A549 (cell line): ENCODE data around the gene KIAA1755. TPM values are rescaled to one million over a fixed set of nuclear protein-coding genes. Genes with fewer than 3 reads are reported as not detected.

Experiments
- ATAC-seq, 2 experiments: fragments of 200-7000 bp in 1 of 2; fragments of >200 bp in 1 of 2; cut with Nextera tagmentation in 1 of 2; cut with Tn5 transposase in 1 of 2; 3 replicates each; pipeline versions ENCODE4 v1.8.0 to v1.9.1; 2018 to 2020; ENCODE audit warnings: mild to moderate bottlenecking in 1 of 2, moderate library complexity in 1 of 2
- CTCF ChIA-PET: fragments of 300-600 bp; sonication (Branson Sonifier 250); formaldehyde crosslinking; extraction: SDS; loops from one replicate; lab custom pipeline; 2021; ENCODE audit warnings: antibody characterized with exemption, inconsistent platforms; lab: Yijun Ruan, JAX
- POLR2A ChIA-PET: fragments of 350-600 bp; formaldehyde crosslinking; extraction: SDS; loops from one replicate; lab custom pipeline; 2021; ENCODE audit warnings: antibody characterized with exemption, inconsistent platforms; lab: Yijun Ruan, JAX
- DNase-seq, 2 experiments: peaks; one replicate each; pipeline versions ENCODE4 v3.0.0 to v3.0.0-alpha.2; 2011 to 2016; ENCODE audit warnings: low read depth in 1 of 2, low spot score in 1 of 2
- FAIRE-seq: peaks from 2 replicates; lab custom pipeline; 2011; peaks lifted over from hg19 to GRCh38; lab: Jason Lieb, UNC
- H3K27ac ChIP-seq, 2 experiments: fragments of >200 bp; sonication (Bioruptor Twin); formaldehyde crosslinking; 3 replicates each; pipeline ENCODE4 v1.5.1; 2016 to 2017
- H3K4me1 ChIP-seq: fragments of >200 bp; sonication (Bioruptor Twin); formaldehyde crosslinking; 3 replicates; pipeline ENCODE4 v1.6.1; 2016
- H3K4me2 ChIP-seq: fragments of >200 bp; sonication (Bioruptor Twin); formaldehyde crosslinking; 3 replicates; pipeline ENCODE4 v1.6.1; 2016
- H3K4me3 ChIP-seq: fragments of >200 bp; sonication (Bioruptor Twin); formaldehyde crosslinking; 3 replicates; pipeline ENCODE4 v1.5.1; 2016
- H3K9me3 ChIP-seq: fragments of >200 bp; sonication (Bioruptor Twin); formaldehyde crosslinking; 3 replicates; pipeline ENCODE4 v1.6.1; 2016
- ATOH8 ChIP-seq: fragments of 250-450 bp; sonication (Bioruptor Pico); IDR thresholded peaks from 2 replicates; pipeline ENCODE4 v1.5.0; 2020; ENCODE audit warnings: low read depth, mild to moderate bottlenecking, moderate library complexity
- BCL3 ChIP-seq: fragments of >200 bp; sonication (Bioruptor Twin); formaldehyde crosslinking; IDR thresholded peaks from 3 replicates; pipeline ENCODE4 v1.6.1; 2016
- BHLHE40 ChIP-seq: IDR thresholded peaks from 2 replicates; pipeline ENCODE4 v1.6.1; 2012; ENCODE audit warnings: low read depth, low read length, inconsistent platforms
- CHD4 ChIP-seq: fragments of 200-600 bp; sonication (generic); IDR thresholded peaks from 2 replicates; pipeline ENCODE4 v1.6.1; 2016; ENCODE audit warnings: antibody characterized with exemption, mild to moderate bottlenecking, borderline replicate concordance
- E2F6 ChIP-seq: IDR thresholded peaks from 2 replicates; pipeline ENCODE4 v1.6.1; 2012; ENCODE audit warnings: low read depth, borderline replicate concordance
- EHF ChIP-seq: fragments of 250-450 bp; sonication (Bioruptor Pico); IDR thresholded peaks from 2 replicates; pipeline ENCODE4 v1.5.0; 2020; ENCODE audit warnings: mild to moderate bottlenecking
- EHMT2 ChIP-seq: fragments of 200-600 bp; sonication (generic); IDR thresholded peaks from 2 replicates; pipeline ENCODE4 v1.6.1; 2016; ENCODE audit warnings: antibody characterized with exemption, low read depth, mild to moderate bottlenecking, moderate library complexity
- ELK1 ChIP-seq: fragments of 150-350 bp; IDR thresholded peaks from 2 replicates; pipeline ENCODE4 v1.6.1; 2014; ENCODE audit warnings: low read depth, mild to moderate bottlenecking, low read length
- EP300 ChIP-seq, 2 experiments: fragments of >200 bp; sonication (Bioruptor Twin); formaldehyde crosslinking; IDR thresholded peaks; 2 replicates in 1 of 2; 3 replicates in 1 of 2; pipeline ENCODE4 v1.6.1; 2016 to 2017
- ESRRA ChIP-seq: fragments of 150-350 bp; IDR thresholded peaks from 2 replicates; pipeline ENCODE4 v1.6.1; 2014; ENCODE audit warnings: mild to moderate bottlenecking, low read length, borderline replicate concordance
- FOSB ChIP-seq: fragments of 250-450 bp; sonication (Bioruptor Pico); IDR thresholded peaks from 2 replicates; pipeline ENCODE4 v1.5.0; 2020; ENCODE audit warnings: mild to moderate bottlenecking, moderate library complexity
- HES2 ChIP-seq: fragments of >200 bp; sonication (Bioruptor Twin); formaldehyde crosslinking; IDR thresholded peaks from 2 replicates; pipeline ENCODE4 v1.6.1; 2016
- HEYL ChIP-seq: fragments of 250-450 bp; sonication (Bioruptor Pico); IDR thresholded peaks from 2 replicates; pipeline ENCODE4 v1.8.0; 2021; ENCODE audit warnings: mild to moderate bottlenecking, moderate library complexity
- HOXB5 ChIP-seq: fragments of 250-450 bp; sonication (Bioruptor Pico); IDR thresholded peaks from 2 replicates; pipeline ENCODE4 v1.5.0; 2020; ENCODE audit warnings: mild to moderate bottlenecking, moderate library complexity
- JUN ChIP-seq, 2 experiments: fragments of >200 bp; sonication (Bioruptor Twin); formaldehyde crosslinking; IDR thresholded peaks; 2 replicates in 1 of 2; 3 replicates in 1 of 2; pipeline ENCODE4 v1.6.1; 2016 to 2017
- JUNB ChIP-seq: fragments of >200 bp; sonication (Bioruptor Twin); formaldehyde crosslinking; IDR thresholded peaks from 2 replicates; pipeline ENCODE4 v1.6.1; 2016
- KDM1A ChIP-seq: fragments of 200-600 bp; sonication (generic); IDR thresholded peaks from 2 replicates; pipeline ENCODE4 v1.6.1; 2016; ENCODE audit warnings: low read depth, mild to moderate bottlenecking
- MAFK ChIP-seq: fragments of 450-650 bp; IDR thresholded peaks from 2 replicates; pipeline ENCODE4 v1.6.1; 2014; ENCODE audit not compliant: partially characterized antibody
- MAZ ChIP-seq: fragments of 150-350 bp; IDR thresholded peaks from 2 replicates; pipeline ENCODE4 v1.6.1; 2014; ENCODE audit warnings: antibody characterized with exemption, low read depth, low read length, borderline replicate concordance
- NPAS2 ChIP-seq: fragments of 250-450 bp; sonication (Bioruptor Pico); IDR thresholded peaks from 2 replicates; pipeline ENCODE4 v1.8.0; 2022; ENCODE audit warnings: mild to moderate bottlenecking, moderate library complexity, borderline replicate concordance
- POLR2A ChIP-seq: IDR thresholded peaks from 2 replicates; pipeline ENCODE4 v1.6.1; 2012; ENCODE audit warnings: mild to moderate bottlenecking, low read length
- RARB ChIP-seq: fragments of 250-450 bp; sonication (Bioruptor Pico); IDR thresholded peaks from 2 replicates; pipeline ENCODE4 v1.8.0; 2021; ENCODE audit warnings: mild to moderate bottlenecking, moderate library complexity
- RCOR1 ChIP-seq: fragments of 150-350 bp; IDR thresholded peaks from 2 replicates; pipeline ENCODE4 v1.6.1; 2014; ENCODE audit warnings: antibody characterized with exemption, low read length, low read depth
- REST ChIP-seq: fragments of 200-600 bp; sonication (generic); IDR thresholded peaks from 2 replicates; pipeline ENCODE4 v1.6.1; 2016; ENCODE audit warnings: antibody characterized with exemption, mild to moderate bottlenecking, moderate library complexity
- RFX5 ChIP-seq: fragments of 450-650 bp; IDR thresholded peaks from 2 replicates; pipeline ENCODE4 v1.7.1; 2014; ENCODE audit warnings: antibody characterized with exemption, mild to moderate bottlenecking, moderate library complexity
- RNF2 ChIP-seq: fragments of 200-600 bp; sonication (generic); IDR thresholded peaks from 2 replicates; pipeline ENCODE4 v1.6.1; 2016; ENCODE audit warnings: low read depth, mild to moderate bottlenecking, antibody characterized with exemption, moderate library complexity, borderline replicate concordance
- SREBF2 ChIP-seq: fragments of 450-650 bp; IDR thresholded peaks from 2 replicates; pipeline ENCODE4 v1.6.1; 2014; ENCODE audit warnings: mild to moderate bottlenecking, moderate library complexity
- ZC3H11A ChIP-seq: fragments of 450-650 bp; IDR thresholded peaks from 2 replicates; pipeline ENCODE4 v1.6.1; 2014; ENCODE audit warnings: antibody characterized with exemption, mild to moderate bottlenecking
- ZFP36 ChIP-seq: fragments of 450-650 bp; IDR thresholded peaks from 2 replicates; pipeline ENCODE4 v1.6.1; 2014; ENCODE audit warnings: borderline replicate concordance; ENCODE audit not compliant: partially characterized antibody
- ZSCAN20 ChIP-seq: fragments of 250-450 bp; sonication (Bioruptor Pico); IDR thresholded peaks from 2 replicates; pipeline ENCODE4 v1.8.0; 2022; ENCODE audit warnings: mild to moderate bottlenecking, moderate library complexity
- WGBS: methylation state at CpG from one replicate; pipeline ENCODE4 v1.1.6; 2017; ENCODE audit errors: missing lambda C conversion rate; 5-methylcytosine and 5-hydroxymethylcytosine counted together
- polyA plus RNA-seq, 4 experiments: library from polyadenylated mRNA; depleted of rRNA in 3 of 4; stranded (reverse); fragments of >200 nt; fragmentation: RNase III in 1 of 4; extraction: RNeasy Plus Mini Kit Qiagen cat#74134 plus additional on column Dnase treatment in 1 of 4; gene quantifications; 2 replicates in 3 of 4; 3 replicates in 1 of 4; pipeline ENCODE4 v1.2.3, GENCODE V29; 2011 to 2017

The KIAA1755 gene
- polyA plus RNA-seq, 2 of the 4 experiments (the other 2 are of a cell fraction): 0.04 to 0.21 TPM

- Histone ChIP-seq H3K4me3 (no peak overlapping the region), H3K27ac (no peak overlapping the region), H3K9me3 (no peaks in the 10 kb centered on the region; the same call in 2 of the 3 replicates), H3K4me1 (peaks cover 9% of the 10 kb centered on the region; the same call in 1 of the 3 replicates), H3K4me2 (no peak overlapping the region)
- DNase-seq (no peak), ATAC-seq (no peak), FAIRE-seq (no peak)
- no peak for TF ChIP-seq ELK1
- TF ChIP-seq RNF2: no peak
- no peak for TF ChIP-seq SREBF2
- no peak for TF ChIP-seq EP300 (IDR thresholded peaks at IDR 0.05)
- no peak for TF ChIP-seq ZSCAN20
- no peak for TF ChIP-seq EHMT2
- no peak for TF ChIP-seq RARB (CRISPR knock-in tag)
- no peak for TF ChIP-seq ZFP36
- TF ChIP-seq FOSB (CRISPR knock-in tag): no peak
- no peak for TF ChIP-seq EHF (CRISPR knock-in tag)
- TF ChIP-seq RCOR1: no peak
- TF ChIP-seq NPAS2: no peak
- no peak for TF ChIP-seq ESRRA
- no peak for TF ChIP-seq HEYL (CRISPR knock-in tag)
- no peak for TF ChIP-seq REST
- no peak for TF ChIP-seq MAFK
- no peak for TF ChIP-seq BHLHE40
- no peak for TF ChIP-seq BCL3
- no peak for TF ChIP-seq ZC3H11A
- WGBS: 79% methylated on average over 6 of the region's 6 CpGs
- POLR2A ChIA-PET: no interaction called here
- CTCF ChIA-PET: interaction anchor here (1.3 to 19.7 kb wide), 2 partner anchors 14 to 34 kb away, joined by 4 to 350 read pairs; no protein-coding TSS in a partner anchor
Observed at GRCh38 chr20:38203337-38203980, 57.1 kb downstream of the KIAA1755 start.

- CTCF ChIA-PET: interaction anchor here (1.3 to 19.7 kb wide), 4 partner anchors 14 to 146 kb away, joined by 3 to 350 read pairs (median 10); no protein-coding TSS in a partner anchor
- Histone ChIP-seq H3K4me3 (no peak overlapping the region), H3K9me3 (no peaks in the 10 kb centered on the region; the same call in 2 of the 3 replicates), H3K27ac (no peak overlapping the region; a peak in 1 of 6 replicates), H3K4me1 (peaks cover 9% of the 10 kb centered on the region; the same call in 1 of the 3 replicates), H3K4me2 (no peak overlapping the region)
- POLR2A ChIA-PET: no interaction called here
- FAIRE-seq: no peak
- no peak for DNase-seq
- ATAC-seq: no peak; a peak in 1 of 6 replicates
- TF ChIP-seq JUN (IDR thresholded peaks at IDR 0.05) (no peak), MAZ (no peak), E2F6 (no peak), POLR2A (no peak), HOXB5 (CRISPR knock-in tag) (no peak), RFX5 (no peak), KDM1A (no peak), ZC3H11A (no peak), CHD4 (no peak), JUNB (no peak), BCL3 (no peak), ATOH8 (CRISPR knock-in tag) (no peak), HES2 (no peak)
- WGBS: 82% methylated on average over 8 of the region's 8 CpGs
Observed at GRCh38 chr20:38202982-38203293, 57.6 kb downstream of the KIAA1755 start.
